ENCODE results near the gene CSTB. TPM values are rescaled to one million over a fixed set of nuclear protein-coding genes. Genes with fewer than 3 reads are reported as not detected.

Gene CSTB
- total RNA-seq, 1 experiment from 2014 or later: 36.1 TPM

- Mint-ChIP-seq H3K27ac (no peak overlapping the region), H3K4me3 (no peak overlapping the region), H3K36me3 (peaks cover 14% of the 10 kb centered on the region; the same call in 1 of the 2 replicates), H3K27me3 (ENCODE audit: low read depth) (no peaks in the 10 kb centered on the region), H3K4me1 (peaks cover 15% of the 10 kb centered on the region), H3K9me3 (peaks cover 7% of the 10 kb centered on the region)
- POLR2A ChIA-PET: no interaction called here
- CTCF ChIA-PET: interaction anchor here (0.6 to 4.0 kb wide), 18 partner anchors 9 to 175 kb away, joined by 3 to 40 read pairs (median 4); partner anchors contain the start of gene RRP1
- DNase-seq (ENCODE audit: low spot score) (peak; percentile 41), ATAC-seq (peak; percentile 43)
- TF ChIP-seq FOXK1 (CRISPR knock-in tag; IDR thresholded peaks at IDR 0.05) (no peak), ZNF423 (CRISPR knock-in tag; IDR thresholded peaks at IDR 0.05) (no peak), NR2C2 (CRISPR knock-in tag; IDR thresholded peaks at IDR 0.05) (no peak), RORB (CRISPR knock-in tag; IDR thresholded peaks at IDR 0.05) (no peak), ARID4B (CRISPR knock-in tag; IDR thresholded peaks at IDR 0.05; ENCODE audit: borderline replicate concordance) (no peak), ZNF425 (CRISPR knock-in tag; conservative IDR thresholded peaks at IDR 0.05) (no peak)
Observed at GRCh38 chr21:43816611-43817071, 40.5 kb upstream of the CSTB start.

- CTCF ChIA-PET: interaction anchor here (1.0 to 4.0 kb wide), 13 partner anchors 9 to 176 kb away, joined by 3 to 40 read pairs (median 6); partner anchors contain the start of gene RRP1
- TF ChIP-seq SOX15 (CRISPR knock-in tag; IDR thresholded peaks at IDR 0.05): no peak
- no peak for TF ChIP-seq ZMAT4 (CRISPR knock-in tag; IDR thresholded peaks at IDR 0.05)
- TF ChIP-seq OVOL2 (CRISPR knock-in tag; IDR thresholded peaks at IDR 0.05; ENCODE audit: borderline replicate concordance): no peak
- no peak for TF ChIP-seq ZNF138 (CRISPR knock-in tag; conservative IDR thresholded peaks at IDR 0.05)
- no peak for TF ChIP-seq TCF7 (CRISPR knock-in tag; IDR thresholded peaks at IDR 0.05; ENCODE audit: low read depth)
- TF ChIP-seq ZNF281 (CRISPR knock-in tag; IDR thresholded peaks at IDR 0.05): no peak
- no peak for TF ChIP-seq NR1H2 (CRISPR knock-in tag; IDR thresholded peaks at IDR 0.05)
- no peak for TF ChIP-seq ZNF232 (CRISPR knock-in tag; IDR thresholded peaks at IDR 0.05)
- no peak for TF ChIP-seq AR (CRISPR knock-in tag; IDR thresholded peaks at IDR 0.05)
- TF ChIP-seq ZNF263 (CRISPR knock-in tag; IDR thresholded peaks at IDR 0.05; ENCODE audit: low read depth): no peak
- no peak for TF ChIP-seq E2F1 (CRISPR knock-in tag; IDR thresholded peaks at IDR 0.05)
Observed at GRCh38 chr21:43815991-43816390, 39.9 kb upstream of the CSTB start.

More at GRCh38 chr21:43815991-43816390, 39.9 kb upstream of the CSTB start:
- no peak for ATAC-seq
- Mint-ChIP-seq H3K27me3 (ENCODE audit: low read depth) (no peaks in the 10 kb centered on the region), H3K4me1 (peaks cover 18% of the 10 kb centered on the region), H3K9me3 (peaks cover 7% of the 10 kb centered on the region), H3K27ac (no peak overlapping the region), H3K4me3 (no peak overlapping the region), H3K36me3 (peaks cover 14% of the 10 kb centered on the region; the same call in 1 of the 2 replicates)
- no peak for DNase-seq (ENCODE audit: low spot score)
- POLR2A ChIA-PET: no interaction called here

All from WTC11 (cell line).